Measurements from ENCODE around the gene CACNG7.

CACNG7 gene

GRCh38 chr19:53983457-53984289 lies 74.6 kb downstream of the CACNG7 start:
- DNase-seq (ENCODE audit: low read depth) = no peak

GRCh38 chr19:53985863-53986262 lies 76.8 kb downstream of the CACNG7 start:
- DNase-seq (ENCODE audit: low read depth) = no peak

GRCh38 chr19:53988981-53989380 lies 79.9 kb downstream of the CACNG7 start:
- no peak for DNase-seq (ENCODE audit: low read depth)

GRCh38 chr19:53989600-53990533 lies 80.8 kb downstream of the CACNG7 start:
- no peak for DNase-seq (ENCODE audit: low read depth)

- DNase-seq (ENCODE audit: low read depth) = no peak
These were observed 82.4 kb downstream of the CACNG7 start, which contains the start of gene CACNG6 for GRCh38 chr19:53991224-53992113. TSS of gene CACNG6 (plus strand) at chr19:53991637. CDS start at chr19:53992878, 1,241 bp downstream.

GRCh38 chr19:53992211-53992610 lies 83.1 kb downstream of the CACNG7 start:
- DNase-seq (ENCODE audit: low read depth) = no peak

- DNase-seq (ENCODE audit: low read depth) = no peak
These were observed 83.7 kb downstream of the CACNG7 start for GRCh38 chr19:53992815-53993214.

- DNase-seq (ENCODE audit: low read depth) = no peak
These were observed 84.4 kb downstream of the CACNG7 start for GRCh38 chr19:53993448-53993847.

All from stimulated activated CD8-positive, alpha-beta memory T cell treated with anti-CD3 and anti-CD28 coated beads, Interleukin-15, amount 100 ng/mL, for 24 hours (primary cell).